ENCODE measurements around the gene TLK2.

Gene TLK2

DNA sequence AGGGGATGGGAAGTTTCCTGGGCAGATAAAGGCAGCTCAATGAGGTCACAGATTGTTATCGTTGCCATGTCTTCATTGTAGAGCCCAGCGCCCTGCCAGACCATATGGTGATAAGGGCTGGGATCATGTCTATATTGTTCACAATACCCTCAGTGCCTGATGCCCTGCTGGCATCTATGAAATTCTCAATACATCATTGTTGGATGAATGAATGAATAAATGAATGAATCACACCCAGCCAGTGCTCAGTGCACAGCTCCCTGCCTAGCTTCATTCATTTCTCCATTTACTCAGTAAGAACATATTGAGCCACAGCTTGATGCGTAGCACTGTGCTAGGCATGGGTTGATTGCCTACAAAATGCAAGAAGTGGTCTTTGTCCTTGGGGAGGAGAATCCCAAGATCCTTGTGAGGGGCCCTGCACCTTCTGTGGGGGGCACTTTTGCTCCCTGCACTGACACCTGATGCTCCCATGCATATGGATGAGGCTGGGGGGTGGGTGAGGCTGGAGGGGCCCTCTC lies 178.6 kb downstream of the TLK2 start:
- DNase-seq, result no peak

DNA sequence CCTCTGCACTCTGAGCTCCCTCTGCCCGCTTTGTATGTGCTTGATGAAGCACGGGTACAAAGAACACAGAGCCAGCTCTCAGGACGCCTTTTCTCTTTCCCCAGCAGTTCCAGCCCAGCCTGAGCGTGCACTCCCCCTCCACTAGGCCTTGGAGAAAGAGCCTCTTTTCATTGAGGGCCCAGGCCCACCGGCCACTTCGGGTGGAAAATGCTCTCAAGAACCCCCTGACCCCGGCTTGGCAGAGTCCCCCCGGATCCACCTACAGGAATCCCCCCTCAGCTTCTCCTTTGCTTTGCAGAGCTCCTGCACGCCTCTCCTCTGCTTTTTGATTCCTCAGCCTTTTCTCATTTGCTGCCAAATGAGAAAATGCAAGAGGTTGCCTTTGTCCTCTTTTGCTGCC lies 179.1 kb downstream of the TLK2 start:
- no peak for DNase-seq

- no peak for DNase-seq
Observed at GRCh38 chr17:62658136-62658920, 179.7 kb downstream of the TLK2 start.

- DNase-seq, result no peak
Observed at GRCh38 chr17:62660629-62661118, 182.0 kb downstream of the TLK2 start.

- DNase-seq, result no peak
Observed at GRCh38 chr17:62661337-62661736, 182.7 kb downstream of the TLK2 start.

- no peak for DNase-seq
Observed at GRCh38 chr17:62662855-62663254, 184.2 kb downstream of the TLK2 start.
